Activated CD4-positive, CD25-positive, alpha-beta regulatory T cell treated with anti-CD3 and anti-CD28 coated beads, Interleukin-2, amount 50 U/mL, for 72 hours (primary cell): ENCODE results near the gene NRAP.

Experiments
- DNase-seq: peaks from one replicate; pipeline ENCODE4 v3.0.0; 2021

The NRAP gene, protein sequence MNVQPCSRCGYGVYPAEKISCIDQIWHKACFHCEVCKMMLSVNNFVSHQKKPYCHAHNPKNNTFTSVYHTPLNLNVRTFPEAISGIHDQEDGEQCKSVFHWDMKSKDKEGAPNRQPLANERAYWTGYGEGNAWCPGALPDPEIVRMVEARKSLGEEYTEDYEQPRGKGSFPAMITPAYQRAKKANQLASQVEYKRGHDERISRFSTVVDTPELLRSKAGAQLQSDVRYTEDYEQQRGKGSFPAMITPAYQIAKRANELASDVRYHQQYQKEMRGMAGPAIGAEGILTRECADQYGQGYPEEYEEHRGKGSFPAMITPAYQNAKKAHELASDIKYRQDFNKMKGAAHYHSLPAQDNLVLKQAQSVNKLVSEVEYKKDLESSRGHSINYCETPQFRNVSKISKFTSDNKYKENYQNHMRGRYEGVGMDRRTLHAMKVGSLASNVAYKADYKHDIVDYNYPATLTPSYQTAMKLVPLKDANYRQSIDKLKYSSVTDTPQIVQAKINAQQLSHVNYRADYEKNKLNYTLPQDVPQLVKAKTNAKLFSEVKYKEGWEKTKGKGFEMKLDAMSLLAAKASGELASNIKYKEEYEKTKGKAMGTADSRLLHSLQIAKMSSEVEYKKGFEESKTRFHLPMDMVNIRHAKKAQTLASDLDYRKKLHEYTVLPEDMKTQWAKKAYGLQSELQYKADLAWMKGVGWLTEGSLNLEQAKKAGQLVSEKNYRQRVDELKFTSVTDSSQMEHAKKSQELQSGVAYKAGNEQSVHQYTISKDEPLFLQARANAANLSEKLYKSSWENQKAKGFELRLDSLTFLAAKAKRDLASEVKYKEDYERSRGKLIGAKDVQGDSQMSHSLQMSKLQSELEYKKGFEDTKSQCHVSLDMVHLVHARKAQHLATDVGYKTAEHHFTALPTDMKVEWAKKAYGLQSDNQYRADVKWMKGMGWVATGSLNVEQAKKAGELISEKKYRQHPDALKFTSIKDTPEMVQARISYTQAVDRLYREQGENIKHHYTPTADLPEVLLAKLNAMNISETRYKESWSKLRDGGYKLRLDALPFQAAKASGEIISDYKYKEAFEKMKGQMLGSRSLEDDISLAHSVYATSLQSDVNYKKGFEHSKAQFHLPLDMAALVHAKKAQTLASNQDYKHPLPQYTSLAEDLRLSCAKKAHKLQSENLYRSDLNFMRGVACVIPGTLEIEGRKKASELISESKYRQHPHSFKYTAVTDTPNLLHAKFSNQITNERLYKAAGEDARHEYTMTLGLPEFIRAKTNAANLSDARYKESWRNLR (N-terminal part only)

DNA sequence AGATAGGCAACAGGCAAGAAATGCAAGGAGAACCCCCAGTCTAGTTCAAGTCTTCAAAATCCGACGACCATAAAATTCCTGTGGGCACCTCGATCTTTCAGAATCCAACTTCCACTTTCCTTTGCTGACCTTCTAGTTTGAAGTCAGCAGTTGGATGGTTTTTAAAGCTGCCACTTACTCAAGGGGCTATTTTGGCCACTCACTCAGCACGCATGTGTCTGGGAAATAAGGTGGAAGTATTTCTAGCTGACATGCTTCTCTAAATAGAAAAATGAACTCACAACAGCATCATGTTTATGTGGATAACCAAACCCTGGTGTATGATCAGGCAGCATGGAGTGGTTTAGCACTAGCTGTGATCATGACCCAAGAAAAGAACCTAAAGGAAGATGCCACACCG, at the start of gene NRAP:
Gene NRAP, minus strand, starts transcription at position 134 of the 400 bp plus-strand sequence. CDS start 159 bp downstream, outside the sequence.
- DNase-seq = no peak

DNA sequence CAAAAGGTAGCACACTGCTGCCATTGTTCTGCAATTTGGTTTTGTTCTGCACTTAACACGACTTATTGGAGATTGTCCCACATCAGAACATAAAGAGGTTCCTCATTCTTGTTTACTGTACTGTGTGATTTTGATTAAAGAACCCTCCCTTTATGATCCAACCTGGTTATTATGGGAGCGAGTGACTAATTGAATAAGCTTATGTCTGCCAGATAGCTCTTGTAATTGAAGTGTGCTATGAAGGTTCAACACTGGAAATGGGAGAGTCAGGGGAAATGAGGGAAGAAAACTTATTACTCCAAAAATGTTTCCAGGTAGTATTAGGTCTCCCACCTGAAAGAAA, 49.8 kb upstream of the NRAP start:
- DNase-seq = no peak

DNA sequence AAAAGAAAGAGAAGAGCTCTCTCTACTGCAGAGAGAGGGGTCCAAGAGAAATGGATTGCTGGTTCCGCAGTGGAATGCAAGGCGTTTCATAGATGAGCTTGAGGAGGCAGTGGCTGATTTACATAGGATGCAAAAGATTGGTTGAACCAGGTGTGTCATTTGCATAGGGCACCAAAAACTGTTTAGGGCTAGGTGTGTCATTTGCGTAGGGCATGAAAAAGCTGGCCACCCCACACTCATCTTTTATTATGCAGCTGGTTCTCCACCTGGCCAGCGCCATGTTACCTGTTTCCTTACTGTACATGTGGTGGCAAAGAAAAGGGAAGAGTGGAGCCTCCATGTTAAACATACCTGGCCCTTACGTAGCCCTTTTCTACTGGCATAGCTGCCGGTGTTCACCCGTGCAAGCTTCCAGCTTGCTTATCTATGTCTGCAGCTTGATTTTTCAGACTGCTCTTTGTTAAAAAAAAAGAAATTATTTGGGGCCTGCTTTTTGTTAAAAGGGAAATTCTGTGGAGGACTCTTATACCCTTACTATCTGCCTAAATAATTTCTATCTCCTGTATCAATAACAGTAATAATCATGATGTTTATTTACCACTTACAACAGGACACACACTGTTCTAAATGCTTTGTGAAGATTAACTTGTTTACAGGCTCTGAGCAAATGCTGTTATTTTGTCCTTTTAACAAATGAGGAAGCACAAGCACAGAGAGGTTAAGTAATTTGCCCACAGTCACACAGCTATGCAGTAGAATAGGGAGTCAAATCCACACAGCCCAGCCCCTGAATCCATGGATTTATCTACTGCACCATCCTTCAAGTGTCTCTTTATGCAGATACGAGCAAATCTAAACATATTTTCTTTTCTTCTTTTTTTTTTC, 49.2 kb upstream of the NRAP start:
- DNase-seq = no peak

DNA sequence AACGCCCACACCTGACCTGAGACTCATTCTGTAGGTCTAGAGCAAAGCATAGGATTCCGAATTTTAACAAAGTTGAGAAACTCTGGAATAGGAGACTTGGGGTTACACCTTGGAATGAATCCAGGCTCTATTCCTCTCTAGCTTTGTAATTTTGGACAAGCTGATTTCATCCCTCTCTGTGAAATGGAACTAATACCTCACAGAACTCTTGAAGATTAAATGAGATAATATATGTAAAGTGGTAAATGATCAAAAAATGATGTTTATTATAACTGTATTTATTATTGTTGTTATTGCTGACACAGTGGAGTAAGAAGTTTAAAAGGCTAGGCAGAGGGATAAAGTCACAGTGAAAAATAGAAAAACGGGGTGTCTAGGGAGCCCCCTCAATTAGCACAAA, 48.2 kb upstream of the NRAP start:
- DNase-seq = no peak

DNA sequence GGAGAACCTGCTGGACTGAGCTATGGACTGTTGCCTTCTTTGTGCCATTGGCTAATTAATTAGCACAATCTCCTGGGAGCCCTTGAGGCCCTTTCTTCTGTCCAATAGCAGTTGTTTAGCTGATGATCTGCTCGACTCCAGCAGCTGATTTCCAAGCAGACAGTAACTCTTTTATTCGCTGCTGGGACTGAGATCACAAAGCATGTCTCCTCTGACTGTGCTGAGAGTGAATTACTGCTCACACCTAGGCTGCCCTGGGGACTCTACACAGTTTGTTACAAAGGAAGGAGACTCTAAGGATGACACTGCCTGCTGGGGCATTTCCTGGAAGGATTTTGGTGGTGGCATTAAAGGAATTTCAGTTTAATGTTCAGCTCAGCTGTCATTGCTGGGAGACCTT, 47.3 kb upstream of the NRAP start:
- no peak for DNase-seq

DNA sequence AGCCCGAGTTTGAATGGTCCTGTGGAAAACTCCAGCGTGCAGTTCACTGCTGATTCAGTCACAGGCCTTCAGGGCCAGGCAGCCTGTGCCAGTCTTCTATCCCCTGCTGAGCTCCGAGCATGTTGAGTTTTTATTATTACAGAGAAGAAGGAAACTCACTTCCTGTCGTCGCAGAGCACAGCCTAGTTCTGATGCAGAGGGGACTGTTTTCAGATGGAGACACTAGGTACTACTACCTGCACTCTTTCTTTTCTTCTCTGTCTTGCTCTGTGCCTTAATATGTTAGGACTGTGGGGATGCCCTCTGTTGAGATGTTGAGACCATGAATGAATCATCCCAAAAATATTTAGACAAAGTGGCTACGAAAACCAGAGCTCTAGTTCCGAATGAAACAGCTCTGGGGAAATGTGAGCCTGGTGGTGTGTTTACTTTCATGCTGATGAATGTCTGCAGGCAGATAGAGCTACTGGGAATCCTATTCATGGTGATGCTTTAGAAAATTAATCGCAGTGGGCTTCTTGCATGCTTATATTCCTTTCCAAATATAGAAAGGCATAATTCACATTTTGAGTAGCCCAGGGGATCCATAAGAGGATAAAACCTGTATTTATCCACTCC, 45.5 kb upstream of the NRAP start:
- DNase-seq = no peak

DNA sequence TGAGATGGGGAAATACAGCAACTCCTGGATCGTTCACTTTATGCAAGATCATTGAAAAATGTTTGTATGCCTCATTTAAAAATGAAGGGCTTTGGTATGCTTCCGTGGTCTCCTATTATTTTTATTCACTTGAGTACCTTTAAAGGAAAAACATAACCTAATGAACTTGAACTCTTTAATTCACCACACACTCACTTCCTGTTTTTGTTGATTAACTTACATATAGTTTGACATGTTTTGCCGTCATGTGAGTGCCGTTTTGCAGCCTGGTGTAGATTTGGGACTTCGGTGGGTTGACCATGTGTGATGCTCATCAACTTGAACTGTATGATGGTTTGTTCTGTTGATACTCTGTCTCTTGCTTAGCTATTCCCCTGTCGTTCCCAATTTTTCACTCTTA, 44.8 kb upstream of the NRAP start:
- DNase-seq = no peak

DNA sequence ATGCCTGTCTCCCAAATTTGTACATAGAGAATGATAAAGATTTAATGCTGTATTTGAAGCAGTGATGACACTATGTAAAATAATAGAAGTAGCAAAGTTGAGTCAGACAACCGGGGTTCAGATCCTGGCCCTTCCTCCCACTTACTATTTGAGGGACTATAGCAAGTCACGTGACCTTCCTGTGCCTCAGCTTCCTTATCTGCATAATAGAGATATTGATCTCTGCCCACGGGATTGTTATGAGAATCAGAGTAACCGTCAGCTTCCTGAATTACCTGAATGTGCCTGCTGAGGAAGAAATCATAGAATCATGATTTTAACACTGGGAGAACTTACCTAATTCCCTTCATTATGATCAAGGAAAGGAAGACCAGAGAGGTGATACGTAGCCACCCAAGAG, 42.8 kb upstream of the NRAP start:
- DNase-seq = no peak

DNA sequence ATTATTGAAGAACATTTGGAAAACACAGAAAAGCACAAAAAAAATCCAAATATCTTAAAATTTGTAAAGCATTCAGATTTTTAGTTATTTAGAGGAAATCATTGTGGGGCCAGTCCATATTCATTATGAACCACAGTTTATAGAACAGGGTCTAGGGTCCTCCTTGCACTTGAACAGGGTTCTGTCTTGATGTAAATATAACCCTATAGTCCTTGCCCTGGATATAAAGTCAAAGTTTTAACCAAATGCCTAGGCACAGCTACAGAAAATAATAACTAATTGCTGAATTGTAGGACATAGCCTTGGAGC, 41.5 kb upstream of the NRAP start:
- DNase-seq = no peak

DNA sequence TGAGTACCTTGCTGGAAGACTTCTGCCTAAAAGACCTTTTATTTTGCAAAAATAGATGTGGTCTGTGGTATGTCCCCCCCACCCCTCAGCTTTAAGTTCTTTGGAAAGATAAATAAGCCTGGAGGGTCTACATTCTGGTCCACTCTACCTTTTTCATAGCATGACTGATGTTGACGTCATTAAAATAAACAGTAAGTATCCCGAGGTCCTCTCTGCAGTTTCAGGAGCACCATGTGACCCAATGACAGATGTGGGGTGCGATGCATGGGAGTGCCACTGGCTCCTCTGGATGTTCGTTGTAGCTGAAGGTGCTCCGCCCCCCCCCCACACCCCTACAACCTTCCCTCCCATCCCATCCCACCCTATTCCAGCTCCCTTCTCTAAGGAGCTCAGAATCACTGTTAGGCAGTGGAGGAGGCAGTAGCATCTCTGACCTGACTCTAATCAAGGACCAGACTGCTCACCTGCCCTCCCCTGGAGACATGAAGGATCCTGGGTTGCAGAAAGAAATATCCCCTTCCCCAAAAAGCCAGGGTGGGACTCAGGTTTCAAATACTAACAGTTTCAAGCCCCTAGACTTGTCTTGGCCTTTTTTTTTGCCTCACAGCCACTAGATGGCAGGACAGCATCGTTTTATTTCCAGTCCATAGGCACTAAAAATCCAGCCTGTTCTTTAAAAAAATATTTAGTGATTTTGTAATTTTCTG, 40.9 kb upstream of the NRAP start:
- DNase-seq = no peak

DNA sequence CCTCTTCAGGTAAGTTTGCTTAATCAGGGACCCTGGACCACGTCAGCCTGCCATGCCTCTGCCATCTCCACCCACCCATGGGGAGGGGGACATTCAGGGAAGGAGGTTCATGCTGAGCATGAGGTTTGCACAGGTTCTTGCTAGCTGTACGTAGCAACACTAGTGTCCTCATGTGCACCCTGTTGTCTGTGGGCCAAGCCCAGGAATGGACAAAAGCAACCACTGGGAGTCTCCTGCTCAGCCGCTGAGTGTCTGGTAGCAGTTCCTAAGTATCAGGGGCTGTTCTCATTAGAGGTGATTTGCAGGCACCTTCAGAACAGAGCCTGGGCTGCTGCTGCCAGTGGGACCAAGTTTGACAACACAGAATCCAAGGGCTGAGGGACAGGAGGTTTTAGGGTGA, 33.8 kb upstream of the NRAP start:
- no peak for DNase-seq

DNA sequence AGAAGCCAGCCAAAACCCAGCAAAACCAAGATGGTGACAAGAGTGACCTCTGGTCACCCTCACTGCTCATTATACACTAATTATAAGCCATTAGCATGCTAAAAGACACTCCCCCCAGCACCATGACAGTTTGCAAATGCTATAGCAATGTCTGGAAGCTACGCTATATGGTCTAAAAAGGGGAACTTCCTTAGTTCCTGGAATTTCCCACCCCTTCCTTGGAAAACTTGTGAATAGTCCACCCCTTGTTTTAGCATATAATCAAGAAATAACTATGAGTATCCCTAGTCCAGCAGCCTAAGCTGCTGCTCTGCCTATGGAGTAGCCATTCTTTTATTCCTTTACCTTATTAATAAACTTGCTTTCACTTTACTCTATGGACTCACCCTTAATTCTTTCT, 31.9 kb upstream of the NRAP start:
- DNase-seq = no peak

DNA sequence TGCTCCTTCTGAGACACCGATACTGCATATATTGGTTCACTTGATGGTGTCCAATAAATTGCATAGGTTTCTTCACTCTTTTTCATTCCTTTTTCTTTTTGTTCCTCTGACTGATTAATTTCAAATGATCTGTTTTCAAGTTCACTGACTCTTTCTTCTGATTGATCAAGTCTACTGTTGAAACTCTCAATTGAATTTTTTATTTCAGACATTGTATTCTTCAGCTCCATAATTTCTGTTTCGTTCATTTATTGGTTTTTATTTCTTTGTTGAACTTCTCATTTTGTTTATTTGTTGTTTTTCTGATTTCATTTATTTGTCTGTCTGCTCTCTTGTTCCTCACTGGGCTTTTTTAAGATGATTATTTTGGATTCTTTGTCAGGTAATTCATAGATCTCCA, 29.5 kb upstream of the NRAP start:
- DNase-seq = no peak

DNA sequence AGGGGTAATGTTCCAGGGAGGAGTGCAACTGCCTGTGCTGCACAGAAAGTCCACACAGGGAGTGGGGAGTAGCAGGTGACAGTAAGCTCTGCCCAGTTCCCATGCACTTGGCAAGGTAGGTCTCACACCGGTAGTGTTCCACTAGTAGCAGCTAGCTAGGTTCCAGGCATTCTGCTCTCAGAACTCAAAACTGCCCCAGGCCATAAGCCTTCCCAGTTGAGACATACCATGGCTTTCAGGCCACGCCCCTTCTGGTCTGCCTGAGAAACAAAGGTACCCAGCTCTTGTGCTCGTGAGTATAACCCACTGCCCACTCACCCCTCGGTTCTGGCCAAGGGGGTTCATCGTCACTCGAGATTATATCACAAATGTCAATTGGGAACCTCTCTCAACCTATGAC, 28.4 kb upstream of the NRAP start:
- DNase-seq = no peak

DNA sequence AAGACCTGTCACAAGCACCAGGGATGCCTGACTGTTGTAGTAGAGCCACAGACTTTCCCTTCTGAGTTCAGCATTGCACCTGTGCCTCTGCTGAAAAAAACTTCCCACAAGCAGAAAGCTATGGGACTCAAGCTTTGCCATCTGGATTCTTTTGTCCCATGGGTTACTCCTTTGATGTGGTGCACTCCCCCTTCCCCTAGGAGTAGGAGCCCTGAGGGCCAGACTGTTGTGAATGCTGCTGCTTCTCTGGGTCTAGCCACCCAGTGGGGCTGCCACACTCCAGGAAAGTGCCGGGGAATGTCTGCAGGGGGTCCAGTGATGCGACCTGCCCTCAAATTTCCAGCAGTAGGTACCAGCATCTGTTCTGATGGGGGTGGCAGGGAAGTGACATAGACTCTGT, 27.5 kb upstream of the NRAP start:
- DNase-seq = no peak

DNA sequence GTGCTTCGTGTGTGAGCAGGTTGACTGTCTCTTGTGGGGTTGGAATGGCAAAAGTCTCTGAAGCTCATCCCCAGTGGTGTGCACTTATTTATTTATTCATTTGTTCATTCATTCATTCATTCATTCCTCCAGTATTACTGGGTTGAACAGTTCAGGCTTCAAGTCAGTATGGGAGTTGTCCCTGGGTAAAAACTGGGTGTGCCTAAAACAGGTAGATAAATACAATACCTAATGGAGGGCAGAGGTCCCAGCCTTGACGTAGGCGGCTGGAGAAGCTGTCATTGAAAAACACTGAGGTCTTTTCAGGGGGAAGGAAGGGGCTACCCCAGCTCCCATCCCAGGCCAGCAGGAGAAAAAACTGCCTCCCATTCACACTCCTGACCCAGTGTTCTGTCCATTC, 26.9 kb upstream of the NRAP start:
- no peak for DNase-seq

DNA sequence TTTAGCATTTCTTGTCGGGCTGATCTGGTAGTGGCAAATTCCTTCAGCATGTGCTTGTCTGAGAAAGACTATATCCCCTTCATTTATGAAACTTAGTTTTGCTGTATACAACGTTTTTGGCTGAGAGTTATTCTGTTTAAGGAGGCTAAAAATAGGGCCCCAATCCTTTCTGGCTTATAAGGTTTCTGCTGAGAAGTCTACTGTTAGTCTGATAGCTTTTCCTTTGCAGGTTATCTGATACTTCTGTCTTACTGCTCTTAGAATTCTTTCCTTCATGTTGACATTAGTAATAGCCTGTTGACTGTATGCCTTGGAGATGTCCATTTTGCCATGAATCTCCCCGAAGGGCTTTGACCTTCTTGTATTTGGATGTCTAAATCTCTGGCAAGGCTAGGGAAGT, 25.7 kb upstream of the NRAP start:
- DNase-seq = no peak

DNA sequence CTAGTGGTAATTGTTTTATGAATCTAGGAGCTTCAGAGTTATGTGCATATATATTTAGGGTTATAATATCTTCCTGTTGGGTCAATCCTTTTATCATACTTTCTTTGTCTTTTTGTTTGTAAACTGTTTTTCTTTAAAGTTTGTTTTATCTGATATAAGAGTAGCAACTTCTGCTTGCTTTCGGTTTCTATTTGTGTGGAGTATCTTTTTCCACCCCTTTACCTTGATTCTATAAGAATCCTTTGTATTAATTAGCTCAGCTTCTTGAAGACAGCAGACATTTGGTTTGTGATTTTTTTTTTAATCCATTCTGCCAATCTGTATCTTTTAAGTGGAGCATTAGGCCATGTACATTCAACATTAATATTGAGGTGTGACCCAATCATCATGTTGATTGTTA, 25.2 kb upstream of the NRAP start:
- no peak for DNase-seq

DNA sequence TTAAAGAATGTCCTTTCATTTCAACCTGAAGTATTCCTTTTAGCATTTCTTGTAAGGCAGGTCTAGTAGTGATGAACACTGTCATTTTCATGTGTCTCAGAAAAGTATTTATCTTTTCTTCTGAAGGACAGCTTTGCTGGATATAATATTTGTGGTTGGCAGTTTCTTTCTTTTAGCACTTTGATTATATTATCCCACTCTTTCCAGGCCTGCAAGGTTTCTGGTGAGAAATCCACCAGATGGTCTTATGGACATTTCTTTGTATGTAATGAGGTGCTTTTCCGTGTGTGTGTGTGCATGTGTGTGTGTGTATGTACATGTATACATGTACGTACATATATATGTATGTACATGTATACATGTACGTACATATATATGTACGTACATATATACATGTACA, 23.2 kb upstream of the NRAP start:
- no peak for DNase-seq

DNA sequence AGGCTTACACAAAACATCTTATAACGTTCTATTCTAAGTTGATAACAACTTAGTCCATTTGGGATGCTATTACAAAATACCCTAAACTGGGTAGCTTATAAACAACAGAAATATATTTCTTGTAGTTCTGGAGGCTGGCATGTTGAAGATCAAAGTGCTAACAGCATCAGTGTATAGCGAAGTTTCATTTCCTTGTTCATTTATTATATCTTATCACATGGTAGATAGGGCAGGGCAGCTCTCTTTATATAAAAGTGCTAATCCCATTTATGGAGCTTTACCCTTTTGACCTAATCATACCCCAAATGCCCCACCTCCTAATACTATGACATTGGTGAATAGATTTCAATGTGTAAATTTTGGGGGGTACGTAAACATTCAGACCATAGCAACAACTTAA, 22.2 kb upstream of the NRAP start:
- DNase-seq = no peak

DNA sequence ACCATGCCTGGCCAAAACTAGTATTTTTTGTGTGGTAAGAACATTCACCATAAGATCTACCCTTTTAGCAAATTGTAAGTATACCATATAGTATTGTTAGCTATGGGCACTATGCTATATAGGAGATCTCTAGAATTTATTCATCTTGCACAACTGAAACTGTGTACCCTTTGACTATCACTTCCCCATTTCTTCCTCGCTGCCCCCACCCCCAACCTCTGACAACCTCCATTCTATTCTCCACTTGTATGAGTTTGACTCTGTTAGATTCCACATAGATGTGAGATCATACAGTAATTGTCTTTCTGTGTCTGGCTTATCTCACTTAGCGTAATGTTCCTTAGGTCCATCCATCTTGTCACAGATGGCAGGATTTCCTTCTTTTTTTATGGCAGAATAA, 19.5 kb upstream of the NRAP start:
- DNase-seq = no peak
